Stimulated activated CD4-positive, alpha-beta T cell treated with anti-CD3 and anti-CD28 coated beads, TNF-alpha, amount 100 ng/mL, for 4 hours (primary cell): ENCODE data around the gene IYD.

Experiments
- DNase-seq, 3 experiments: peaks; one replicate each; pipeline ENCODE4 v3.0.0-alpha.2; 2020; ENCODE audit warnings: low read depth in 3 of 3

The IYD gene, protein sequence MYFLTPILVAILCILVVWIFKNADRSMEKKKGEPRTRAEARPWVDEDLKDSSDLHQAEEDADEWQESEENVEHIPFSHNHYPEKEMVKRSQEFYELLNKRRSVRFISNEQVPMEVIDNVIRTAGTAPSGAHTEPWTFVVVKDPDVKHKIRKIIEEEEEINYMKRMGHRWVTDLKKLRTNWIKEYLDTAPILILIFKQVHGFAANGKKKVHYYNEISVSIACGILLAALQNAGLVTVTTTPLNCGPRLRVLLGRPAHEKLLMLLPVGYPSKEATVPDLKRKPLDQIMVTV

DNA sequence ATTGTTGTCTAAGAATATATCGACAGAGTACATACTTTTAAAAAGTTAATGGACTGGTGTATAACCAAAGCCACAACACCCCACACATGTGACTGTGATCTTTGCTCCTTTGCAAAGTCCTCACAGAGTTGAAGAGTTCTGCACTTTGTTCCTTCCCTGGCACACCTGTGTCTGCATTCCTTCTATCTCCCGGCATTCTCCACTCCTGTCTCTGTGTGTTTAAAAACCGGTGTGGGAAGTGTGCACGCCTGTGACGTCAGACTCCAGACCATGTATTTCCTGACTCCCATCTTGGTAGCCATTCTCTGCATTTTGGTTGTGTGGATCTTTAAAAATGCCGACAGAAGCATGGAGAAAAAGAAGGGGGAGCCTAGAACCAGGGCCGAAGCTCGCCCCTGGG is at the start of gene IYD:
Gene IYD, plus strand, starts transcription at position 251 of the 400 bp plus-strand sequence. Its CDS starts 20 bp downstream, at position 271.
- DNase-seq = no peak

DNA sequence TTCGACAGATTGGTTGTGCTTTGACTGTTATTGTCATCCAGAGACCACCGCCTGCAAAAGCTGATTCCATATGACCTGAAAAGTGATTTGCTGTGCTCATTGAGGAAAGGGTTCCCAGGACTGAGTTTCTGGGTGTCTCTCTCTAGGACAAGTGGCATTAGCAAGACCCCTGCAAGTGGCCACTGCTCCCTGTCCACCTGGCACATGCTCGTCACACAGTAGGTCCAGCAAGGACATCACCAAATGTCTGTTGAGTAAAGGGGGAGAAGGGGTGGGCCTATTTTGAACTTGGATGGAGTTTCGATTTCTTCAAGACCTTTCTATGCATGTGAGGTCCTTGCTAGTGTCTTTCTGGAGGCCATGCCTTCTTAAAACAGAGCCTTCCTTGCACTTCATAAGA is 48.9 kb upstream of the IYD start:
- no peak for DNase-seq

DNA sequence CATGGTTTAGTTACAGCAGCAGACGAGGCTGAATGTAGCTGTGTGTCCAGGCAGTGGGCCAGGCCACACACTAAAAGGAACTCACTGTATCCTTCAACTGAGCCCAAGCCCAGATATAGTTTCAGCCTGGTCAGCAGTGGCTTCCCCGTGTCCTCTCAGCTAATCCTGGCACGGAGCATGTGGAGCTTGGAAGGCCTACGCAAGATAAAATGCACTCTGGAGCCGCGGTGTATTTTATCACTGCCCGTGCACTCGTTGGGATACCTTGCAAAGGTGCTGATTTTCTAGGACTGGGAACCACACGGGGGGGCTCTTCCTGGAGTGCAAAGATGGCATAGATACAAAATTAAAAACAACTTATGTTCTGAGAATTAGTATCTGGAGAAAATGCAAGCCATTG is 48.4 kb upstream of the IYD start:
- DNase-seq = no peak

DNA sequence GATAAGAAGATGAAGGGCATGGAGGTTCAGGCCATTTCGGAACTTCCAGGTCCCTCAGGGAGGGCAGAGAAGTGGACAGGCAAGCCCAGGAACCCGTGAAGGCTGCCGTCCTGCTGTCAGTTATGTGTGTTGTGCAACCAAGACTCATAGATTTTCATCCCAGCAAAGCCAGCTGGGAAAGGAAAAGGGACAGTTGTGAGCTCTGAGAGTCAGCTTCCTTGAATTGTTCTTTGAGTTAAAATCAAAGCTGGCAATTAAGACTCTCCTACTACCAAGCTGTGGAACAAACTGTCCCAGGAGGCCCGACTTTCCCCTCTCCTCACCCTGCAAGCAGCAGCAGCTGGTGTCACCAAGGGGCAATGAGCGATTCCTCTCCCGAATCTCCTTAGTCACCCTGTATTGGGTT is 46.3 kb upstream of the IYD start:
- no peak for DNase-seq

DNA sequence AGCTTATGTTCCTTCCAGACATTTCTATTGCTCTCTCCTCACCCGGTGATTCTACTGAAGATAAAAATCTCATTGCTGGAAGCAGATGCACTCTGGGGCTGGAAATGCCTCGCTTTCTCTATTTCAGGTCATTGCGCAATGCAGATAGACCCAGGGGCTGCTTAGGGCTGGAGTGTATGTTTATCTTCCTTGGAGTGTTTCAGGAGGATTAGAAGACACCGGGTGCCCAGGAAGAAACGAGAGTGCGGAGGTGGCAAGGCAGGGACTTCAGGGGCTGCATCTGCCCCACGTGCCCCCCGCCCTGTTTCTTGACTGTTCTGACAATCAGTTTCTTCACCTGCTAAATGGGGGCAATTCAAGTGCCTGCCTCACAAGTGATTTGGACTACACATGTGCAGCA is 45.6 kb upstream of the IYD start:
- DNase-seq = no peak

DNA sequence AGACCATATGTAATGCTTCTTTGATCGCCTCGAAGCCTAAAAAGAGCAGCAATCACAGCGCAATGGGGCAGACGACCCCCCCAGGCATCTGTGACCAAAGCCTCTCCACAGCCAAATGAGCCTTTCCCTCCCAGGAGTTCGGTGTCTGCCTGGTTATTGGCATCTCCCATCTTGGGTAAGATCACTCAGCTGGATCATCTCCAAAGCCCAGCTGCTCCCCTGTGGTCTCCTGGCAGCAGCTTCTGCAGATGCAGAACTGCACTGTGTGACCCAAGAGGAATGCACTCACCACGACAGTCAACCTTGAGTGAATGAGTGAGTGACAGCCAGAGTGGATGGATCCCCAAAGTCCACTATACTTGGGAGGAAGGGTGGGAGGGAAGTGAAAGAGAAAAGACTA is 44.8 kb upstream of the IYD start:
- no peak for DNase-seq

DNA sequence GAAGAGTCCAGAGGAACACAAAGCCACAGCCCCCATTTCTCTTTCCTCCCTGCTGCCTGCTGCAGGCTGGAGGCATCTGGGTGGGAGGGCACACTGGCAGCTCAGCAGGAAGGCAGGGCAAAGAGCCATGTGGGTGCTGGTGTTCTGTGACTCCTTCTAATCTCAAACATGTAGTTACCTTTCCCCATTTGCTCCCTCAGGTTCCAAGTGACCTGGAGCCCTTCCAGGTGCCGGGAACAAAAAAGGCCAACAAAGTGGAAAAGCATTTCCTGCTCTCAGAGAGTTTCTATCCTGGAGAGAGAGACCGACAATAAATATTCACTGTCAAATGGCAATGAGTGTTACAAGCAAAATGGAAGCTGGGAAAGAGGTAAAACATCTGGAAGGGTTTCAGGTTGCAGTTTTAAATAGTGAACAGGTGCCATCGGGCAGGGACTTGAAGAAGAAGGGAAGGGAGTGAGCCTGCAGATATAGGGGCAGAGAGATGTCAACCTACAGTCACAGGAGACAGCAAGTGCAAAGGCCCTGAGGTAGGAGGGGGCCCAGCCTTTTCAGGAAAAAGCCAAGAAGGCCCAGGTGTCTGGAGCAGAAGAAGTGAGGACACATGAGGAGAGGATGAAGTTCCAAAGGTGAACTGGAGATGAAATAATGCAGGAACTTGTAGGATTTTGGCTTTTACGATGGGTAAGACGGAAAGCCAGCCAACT is 43.6 kb upstream of the IYD start:
- no peak for DNase-seq

DNA sequence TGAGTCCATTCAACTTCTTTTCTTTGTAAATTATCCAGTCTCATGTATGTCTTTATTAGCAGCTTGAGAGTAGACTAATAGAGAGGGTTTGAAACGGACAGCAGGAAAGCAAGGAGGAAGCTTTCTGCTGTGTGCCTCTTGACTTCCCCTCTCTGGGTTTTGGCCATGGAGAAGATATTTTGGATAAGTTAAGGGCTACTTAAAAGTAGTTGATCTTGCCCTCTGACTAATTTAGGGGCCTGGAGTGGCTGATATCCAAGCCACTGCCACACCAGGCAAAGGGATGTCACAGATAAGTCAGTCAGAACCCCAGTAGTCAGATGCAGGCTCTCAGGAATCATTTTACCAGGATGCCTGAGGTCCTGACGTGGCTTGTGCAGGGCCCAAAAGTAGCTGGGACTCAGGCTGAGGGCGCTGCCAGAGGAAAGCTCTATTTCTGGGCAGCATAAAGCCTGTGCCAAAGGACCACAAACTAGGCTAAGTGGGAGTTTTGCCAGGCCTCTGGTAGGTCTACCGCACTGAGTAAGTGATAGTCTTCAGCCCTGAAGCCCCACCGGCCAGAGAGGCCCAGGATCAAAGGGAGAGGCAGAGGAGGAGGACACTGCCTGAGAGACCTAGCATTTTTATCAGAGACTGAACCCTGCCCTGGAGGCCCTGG is 41.6 kb upstream of the IYD start:
- DNase-seq = no peak

DNA sequence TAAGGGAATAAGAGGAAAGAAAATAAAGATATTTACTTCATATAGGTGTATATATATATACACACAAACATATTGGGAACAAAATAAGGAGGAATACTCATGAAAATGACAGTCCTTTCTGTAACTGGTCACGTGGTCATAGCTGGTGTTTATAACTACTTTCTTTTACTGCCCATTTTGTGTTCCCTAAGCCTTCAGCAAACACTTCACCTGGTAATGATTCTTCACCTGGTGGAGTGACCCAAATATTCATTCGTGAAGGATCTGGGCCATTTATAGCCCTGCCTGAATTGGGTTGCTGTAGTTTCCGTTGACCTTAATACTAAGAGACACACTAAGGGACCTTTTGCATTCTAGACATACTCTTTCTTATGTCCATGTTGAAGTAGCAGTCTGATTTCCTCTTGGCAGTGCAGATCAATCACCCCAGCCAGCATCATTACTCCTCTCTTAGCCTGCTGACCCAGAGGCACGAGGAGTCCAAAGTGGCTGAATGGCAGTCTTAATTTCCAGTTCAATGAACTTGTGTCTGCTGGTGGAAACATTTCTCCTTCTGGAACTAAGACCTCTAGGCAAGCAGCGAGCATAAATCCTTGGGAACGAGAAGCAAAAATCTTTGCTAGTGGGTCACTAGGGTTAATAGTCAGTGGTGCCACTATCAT is 39.9 kb upstream of the IYD start:
- no peak for DNase-seq

DNA sequence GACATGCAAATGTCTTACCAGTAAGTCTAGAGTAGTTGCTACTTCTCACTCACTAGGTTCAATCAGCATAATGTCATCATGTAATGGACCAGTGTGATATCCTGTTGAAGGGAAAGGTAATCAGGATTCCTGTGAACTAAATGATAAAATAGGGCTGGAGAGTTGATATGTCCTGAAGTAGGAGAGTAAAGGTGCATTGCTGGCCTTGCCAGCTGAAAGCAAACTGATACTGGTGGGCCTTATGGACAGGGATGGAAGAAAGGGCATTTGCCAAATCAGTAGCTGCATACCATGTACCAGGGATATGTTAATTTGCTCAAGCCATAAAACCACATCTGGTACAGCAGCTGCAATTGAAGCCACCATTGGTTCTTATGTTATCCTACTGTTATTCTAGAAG is 37.5 kb upstream of the IYD start:
- no peak for DNase-seq

DNA sequence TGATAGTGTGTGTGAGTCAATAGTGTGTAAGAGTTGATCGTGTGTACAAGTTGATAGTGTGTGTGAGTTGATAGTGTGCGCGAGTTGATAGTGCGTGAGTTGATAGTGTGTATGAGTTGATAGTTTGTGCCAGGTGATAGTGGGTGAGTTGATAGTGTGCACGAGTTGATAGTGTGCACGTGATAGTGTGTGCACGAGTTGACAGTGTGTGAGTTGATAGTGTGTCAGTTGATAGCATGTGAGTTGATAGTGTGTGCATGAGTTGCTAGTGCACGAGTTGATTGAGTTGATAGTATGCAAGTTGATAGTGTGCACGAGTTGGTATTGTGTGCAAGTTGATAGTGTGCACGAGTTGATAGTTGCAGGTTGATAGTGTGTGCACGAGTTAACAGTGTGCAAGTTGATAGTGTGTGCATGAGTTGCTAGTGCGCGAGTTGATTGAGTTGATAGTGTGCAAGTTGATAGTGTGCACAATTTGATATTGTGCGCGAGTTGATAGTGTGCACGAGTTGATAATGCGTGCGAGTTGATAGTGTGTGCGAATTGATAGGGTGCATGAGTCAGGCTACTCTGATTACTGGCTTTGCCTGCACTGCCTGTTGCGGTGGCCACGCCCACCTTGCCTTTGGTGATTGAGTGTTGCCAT is 35.8 kb upstream of the IYD start:
- no peak for DNase-seq

DNA sequence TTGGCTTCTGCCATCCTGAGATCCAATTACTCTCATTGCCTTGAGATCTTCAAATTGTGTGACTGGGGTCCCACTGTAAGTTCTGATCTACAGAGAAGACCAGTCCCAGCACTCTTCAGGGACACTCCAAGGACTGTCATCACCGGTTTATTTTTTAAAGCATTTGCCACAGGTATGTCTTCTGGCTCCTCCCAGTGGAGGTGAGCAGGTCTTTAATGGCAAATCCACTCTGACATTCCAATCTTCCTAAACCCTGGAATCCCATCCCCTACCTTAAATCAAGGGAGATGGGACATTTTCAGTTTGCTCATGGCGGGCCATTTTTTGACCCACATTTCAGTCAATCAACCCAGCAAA is 35.2 kb upstream of the IYD start:
- DNase-seq = no peak

DNA sequence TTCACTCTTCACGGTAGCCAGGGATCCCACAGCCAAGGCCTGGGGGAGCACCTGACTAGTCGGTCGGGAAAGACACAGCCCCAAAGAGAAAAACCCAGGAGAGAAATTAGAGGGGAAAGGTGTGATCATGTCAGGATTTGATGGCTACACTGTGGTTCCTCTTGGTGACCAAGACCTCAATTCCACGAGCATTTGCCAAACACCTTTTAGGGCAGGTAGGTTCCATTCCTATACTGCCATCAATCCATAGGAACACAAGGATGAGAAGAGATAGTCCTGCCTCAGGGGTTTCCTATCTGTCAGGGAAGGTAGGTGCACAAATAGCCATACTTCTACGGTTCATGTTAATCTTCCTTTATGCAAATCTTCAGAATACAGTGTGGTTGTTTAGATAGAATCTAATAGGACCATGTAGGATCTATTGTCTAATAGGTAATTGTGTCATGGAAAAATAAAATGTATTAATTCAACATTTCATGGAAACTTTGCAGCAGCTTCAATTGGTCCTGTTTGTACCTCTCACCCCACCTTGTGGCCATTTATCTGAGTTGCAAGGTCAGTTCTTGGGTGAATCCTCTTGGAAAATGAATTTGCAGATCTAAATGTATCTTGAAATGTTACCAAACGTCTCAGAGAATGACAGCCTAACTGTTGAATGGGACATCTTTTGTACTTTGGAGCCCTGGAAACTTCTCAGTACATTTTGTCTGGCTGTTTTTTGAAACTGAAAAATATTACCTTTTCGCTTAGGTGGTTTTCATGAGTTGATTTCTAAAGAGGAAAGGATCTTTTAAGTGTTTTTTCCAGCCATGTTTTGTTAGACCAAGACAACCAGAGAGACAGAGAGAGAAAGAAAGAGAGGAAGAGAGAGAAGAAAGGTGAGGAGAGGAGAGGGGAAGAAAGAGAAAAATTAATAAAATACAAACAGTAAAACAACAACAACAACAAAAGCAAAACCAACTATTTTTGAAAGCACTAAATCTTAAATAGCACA is 33.7 kb upstream of the IYD start:
- no peak for DNase-seq

DNA sequence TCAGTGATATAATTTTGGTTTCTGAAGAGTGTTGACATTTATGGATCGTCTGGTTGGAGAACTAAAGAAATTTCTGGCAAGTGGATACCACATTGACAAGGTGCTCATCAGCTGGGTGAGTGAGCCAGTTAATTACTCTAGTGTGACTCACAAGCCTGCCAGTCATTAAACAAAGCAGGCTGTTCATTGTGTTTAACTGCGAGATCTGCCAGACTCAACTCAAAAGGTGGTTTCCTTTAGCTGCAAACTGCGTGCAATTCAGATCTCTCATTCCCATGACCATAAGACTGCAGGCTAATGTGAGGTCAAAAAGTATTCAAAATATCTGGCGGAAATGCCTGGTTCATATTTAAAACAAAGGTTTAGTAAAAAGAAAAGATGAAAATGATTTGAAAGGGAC is 32.5 kb upstream of the IYD start:
- DNase-seq = no peak

DNA sequence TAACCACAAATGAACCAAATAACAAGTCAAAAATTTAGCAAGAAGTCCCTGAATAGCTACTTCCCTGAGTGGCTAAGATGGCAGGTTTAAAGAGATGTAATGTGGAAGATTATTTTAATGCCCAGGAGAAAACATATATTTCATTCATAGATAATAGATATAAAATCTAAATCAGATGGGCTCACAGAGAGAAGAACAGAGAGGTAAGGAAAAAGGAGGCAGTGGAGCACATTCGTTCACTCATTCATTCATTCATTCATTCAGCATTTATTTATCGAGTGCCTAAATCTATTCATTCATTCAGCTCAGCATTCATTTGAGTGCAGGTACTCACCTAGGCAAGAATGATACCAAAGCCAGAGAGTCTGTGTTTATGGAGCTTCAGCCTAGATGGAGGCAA is 32.1 kb upstream of the IYD start:
- DNase-seq = no peak

DNA sequence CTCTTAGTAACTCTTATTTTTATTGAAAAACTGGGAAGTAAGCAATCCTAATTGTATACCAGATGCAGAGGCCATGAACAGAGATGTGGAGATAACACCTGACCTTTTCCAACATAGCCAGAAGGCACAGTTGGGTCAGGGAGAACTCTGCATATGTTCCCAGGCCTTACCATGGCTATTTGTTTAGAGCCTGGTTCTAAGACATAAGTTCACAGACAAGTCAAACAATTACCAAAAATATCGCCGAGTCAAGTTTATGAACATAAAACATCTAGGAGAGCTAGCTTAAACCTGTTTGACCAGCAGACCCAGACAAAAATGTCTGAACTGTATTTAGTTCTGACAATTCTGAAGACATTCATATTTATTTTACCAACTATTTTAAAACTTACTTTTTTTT is 26.7 kb upstream of the IYD start:
- DNase-seq = no peak

DNA sequence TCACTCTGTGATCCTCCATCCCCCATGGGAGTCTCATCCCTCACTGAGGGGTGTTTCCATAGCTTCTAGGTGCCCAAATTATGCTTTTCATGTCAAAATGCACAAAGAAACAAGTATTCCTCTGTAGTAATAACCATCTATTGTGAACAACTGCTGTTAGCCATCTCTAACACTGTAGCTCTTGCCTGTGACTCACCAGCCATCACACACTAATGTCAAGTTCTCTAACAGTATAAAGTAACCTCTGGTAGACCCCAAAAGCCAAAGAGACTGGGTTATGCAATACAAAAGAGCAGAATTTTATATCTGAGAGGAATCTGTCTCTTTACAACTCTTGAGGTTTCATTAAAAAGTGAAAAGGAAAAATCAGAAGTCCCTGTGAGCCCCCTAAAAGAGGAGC is 25.4 kb upstream of the IYD start:
- no peak for DNase-seq

DNA sequence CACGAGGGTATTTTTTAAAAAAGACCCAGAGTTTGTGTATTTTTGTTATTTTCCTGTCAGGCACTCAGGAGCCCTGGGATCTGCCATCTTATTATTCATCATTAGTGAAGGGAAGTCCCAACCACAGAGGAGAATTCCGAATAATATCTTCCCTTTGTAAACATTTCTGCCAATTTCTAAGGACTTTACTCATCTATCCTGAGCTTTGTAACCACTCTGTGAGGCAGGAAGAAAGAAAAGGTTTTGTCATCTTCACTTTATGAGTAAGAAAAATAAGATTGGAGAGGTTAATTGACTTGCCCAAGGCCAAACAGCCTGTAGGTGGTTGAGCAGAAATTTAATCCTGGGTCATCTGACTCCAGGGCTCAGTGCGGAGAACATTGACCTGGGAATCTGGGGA is 23.0 kb upstream of the IYD start:
- DNase-seq = no peak

DNA sequence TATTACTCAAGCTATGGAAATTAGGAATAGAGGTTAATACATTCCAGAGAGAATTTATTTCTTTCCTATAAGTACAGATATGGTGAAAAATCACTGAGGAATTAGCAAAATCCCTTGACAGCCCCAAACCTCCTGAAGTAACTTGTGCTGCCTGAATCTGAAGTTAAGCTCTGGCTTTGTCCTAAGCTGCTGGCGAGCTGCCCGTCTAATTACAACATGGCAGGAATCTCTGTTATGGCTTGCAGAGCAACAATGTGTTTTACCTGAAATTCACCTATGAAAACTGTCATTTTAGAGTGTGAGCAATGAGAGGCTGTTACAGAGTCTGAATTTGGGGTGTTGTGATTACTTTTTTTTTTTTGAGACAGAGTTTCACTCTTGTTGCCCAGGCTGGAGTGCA is 22.5 kb upstream of the IYD start:
- no peak for DNase-seq

DNA sequence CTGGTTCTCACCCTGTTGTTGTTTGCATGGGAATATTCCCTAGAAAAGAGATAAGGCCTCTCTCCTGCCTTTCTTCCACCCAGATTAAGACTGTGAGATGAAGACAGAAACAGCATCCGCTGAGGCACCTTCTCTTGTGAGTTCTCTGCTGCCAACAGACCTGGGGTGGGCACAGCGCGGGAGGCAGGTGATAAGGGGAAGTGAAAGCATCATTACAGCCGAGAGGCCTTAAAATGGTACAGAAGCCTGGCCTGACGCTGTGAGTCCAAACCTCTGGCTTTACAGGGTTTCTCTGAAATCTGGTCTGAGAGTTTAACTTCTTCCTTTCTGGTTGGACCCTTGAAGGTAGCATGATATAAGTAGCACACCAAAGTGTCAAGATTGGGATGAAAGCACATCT is 21.0 kb upstream of the IYD start:
- no peak for DNase-seq

DNA sequence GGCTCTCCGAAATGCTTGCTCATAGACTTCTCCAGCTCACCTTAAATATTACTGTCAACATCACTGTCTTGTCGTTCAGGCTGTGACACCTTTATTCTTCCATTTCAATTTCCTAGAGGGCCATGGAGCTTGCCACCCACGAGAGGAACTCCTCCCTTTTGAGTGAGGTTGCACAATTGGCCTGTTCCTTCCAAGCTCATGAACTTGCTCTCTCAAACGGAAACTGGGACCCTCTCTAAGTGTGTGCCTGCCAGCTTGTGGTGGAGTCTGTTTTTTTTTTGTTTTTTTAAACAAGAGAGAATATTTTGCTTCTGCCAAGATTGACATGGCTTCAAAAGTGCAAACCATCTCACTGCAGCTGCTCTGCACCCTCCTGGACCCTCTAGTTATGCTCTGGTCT is 19.3 kb upstream of the IYD start:
- no peak for DNase-seq
